Esophagus muscularis mucosa (tissue), 4 donors: ENCODE results near the gene HNRNPU. TPM values are rescaled to one million over a fixed set of nuclear protein-coding genes. Genes with fewer than 3 reads are reported as not detected.

Experiments
- DNase-seq: peaks from one replicate; pipeline ENCODE4 v3.0.0-alpha.2; 2017; ENCODE audit errors: extremely low spot score
- H3K27ac ChIP-seq, 4 donors: fragments of 200-600 bp; sonication (generic); replicated peaks in 1 of 4; 1 replicate in 3 of 4; 2 replicates in 1 of 4; pipeline ENCODE4 v1.5.1; 2016 to 2019; ENCODE audit warnings: mild to moderate bottlenecking in 1 of 4
- H3K27me3 ChIP-seq, 4 donors: fragments of 200-600 bp; sonication (generic); one replicate each; pipeline versions ENCODE4 v1.5.1 to v1.6.0; 2016 to 2019
- H3K36me3 ChIP-seq, 4 donors: fragments of 200-600 bp; sonication (generic); one replicate each; pipeline ENCODE4 v1.5.1; 2016 to 2019
- H3K4me1 ChIP-seq, 4 donors: fragments of 200-600 bp; sonication (generic); one replicate each; pipeline ENCODE4 v1.5.1; 2016 to 2019
- H3K4me3 ChIP-seq, 4 donors: fragments of 200-600 bp; sonication (generic); 1 replicate in 2 of 4; 2 replicates in 2 of 4; pipeline ENCODE4 v1.5.1; 2016 to 2019; ENCODE audit warnings: mild to moderate bottlenecking in 4 of 4, moderate library complexity in 1 of 4
- H3K9me3 ChIP-seq, 4 donors: fragments of 200-600 bp; sonication (generic); 1 replicate in 3 of 4; 2 replicates in 1 of 4; pipeline ENCODE4 v1.5.1; 2016 to 2019
- EP300 ChIP-seq: sonication (generic); formaldehyde crosslinking; IDR thresholded peaks from one replicate; pipeline ENCODE4 v1.6.1; 2017; ENCODE audit warnings: antibody characterized with exemption
- POLR2A ChIP-seq: fragments of 450-650 bp; IDR thresholded peaks from one replicate; pipeline ENCODE4 v1.6.1; 2017; ENCODE audit warnings: antibody characterized with exemption, moderate library complexity, mild to moderate bottlenecking, low read depth
- POLR2AphosphoS5 ChIP-seq, 2 donors: sonication (generic); formaldehyde crosslinking; IDR thresholded peaks; one replicate each; pipeline ENCODE4 v1.6.1; 2017; ENCODE audit warnings: antibody characterized with exemption in 2 of 2
- WGBS: methylation state at CpG from one replicate; pipeline ENCODE4 v1.1.5; 2018; 5-methylcytosine and 5-hydroxymethylcytosine counted together
- intact Hi-C: fragments of 100-400 bp; cut with DNase I; formaldehyde crosslinking; loops from one replicate; pipeline ENCODE4 v1.15.1; 2023
- total RNA-seq, 4 donors: library from RNA; depleted of rRNA; stranded (reverse); fragments of >200 nt; gene quantifications; one replicate each; pipeline versions ENCODE4 v1.1.0 to v1.2.1, GENCODE V29; 2016
- TF ChIP-seq, protein P1 (sequence below), 3 experiments: fragments of 200-600 bp in 2 of 3; fragments of 450-650 bp in 1 of 3; sonication (generic) in 2 of 3; IDR thresholded peaks; one replicate each; pipeline ENCODE4 v1.5.1; 2017 to 2019; ENCODE audit warnings: antibody characterized with exemption in 3 of 3, mild to moderate bottlenecking in 2 of 3, moderate library complexity in 1 of 3

The HNRNPU gene
- total RNA-seq, 4 donors from 2014 or later: 255 to 306 (median 279) TPM

GRCh38 chr1:244852694-244853093, 11.6 kb downstream of the HNRNPU start:
- intact Hi-C loops: no loop called here
- Histone ChIP-seq H3K27ac (no peak overlapping the region), H3K9me3 (no peaks in the 10 kb centered on the region), H3K4me3 (no peak overlapping the region), H3K27me3 (no peaks in the 10 kb centered on the region), H3K36me3 (peaks cover 38 to 94% (median 66%) of the 10 kb centered on the region in 4 donors), H3K4me1 (peaks cover 18 to 70% (median 65%) of the 10 kb centered on the region in 4 donors)
- no peak for DNase-seq
- no peak for TF ChIP-seq POLR2AphosphoS5 (IDR thresholded peaks at IDR 0.05)
- no peak for TF ChIP-seq EP300
- no peak for TF ChIP-seq POLR2A
- TF ChIP-seq, protein P1, sequence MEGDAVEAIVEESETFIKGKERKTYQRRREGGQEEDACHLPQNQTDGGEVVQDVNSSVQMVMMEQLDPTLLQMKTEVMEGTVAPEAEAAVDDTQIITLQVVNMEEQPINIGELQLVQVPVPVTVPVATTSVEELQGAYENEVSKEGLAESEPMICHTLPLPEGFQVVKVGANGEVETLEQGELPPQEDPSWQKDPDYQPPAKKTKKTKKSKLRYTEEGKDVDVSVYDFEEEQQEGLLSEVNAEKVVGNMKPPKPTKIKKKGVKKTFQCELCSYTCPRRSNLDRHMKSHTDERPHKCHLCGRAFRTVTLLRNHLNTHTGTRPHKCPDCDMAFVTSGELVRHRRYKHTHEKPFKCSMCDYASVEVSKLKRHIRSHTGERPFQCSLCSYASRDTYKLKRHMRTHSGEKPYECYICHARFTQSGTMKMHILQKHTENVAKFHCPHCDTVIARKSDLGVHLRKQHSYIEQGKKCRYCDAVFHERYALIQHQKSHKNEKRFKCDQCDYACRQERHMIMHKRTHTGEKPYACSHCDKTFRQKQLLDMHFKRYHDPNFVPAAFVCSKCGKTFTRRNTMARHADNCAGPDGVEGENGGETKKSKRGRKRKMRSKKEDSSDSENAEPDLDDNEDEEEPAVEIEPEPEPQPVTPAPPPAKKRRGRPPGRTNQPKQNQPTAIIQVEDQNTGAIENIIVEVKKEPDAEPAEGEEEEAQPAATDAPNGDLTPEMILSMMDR (IDR thresholded peaks at IDR 0.05): no peak
- 89% methylated on average over 1 of the region's 1 CpG for WGBS

GRCh38 chr1:244851546-244852231, 12.7 kb downstream of the HNRNPU start:
- TF ChIP-seq POLR2AphosphoS5 (IDR thresholded peaks at IDR 0.05) (peak in 1 of 2 donors; percentile 8), EP300 (no peak)
- Histone ChIP-seq H3K27ac (peak overlapping the region in 2 of 4 donors; percentile 9), H3K9me3 (no peaks in the 10 kb centered on the region), H3K36me3 (peaks cover 29 to 94% (median 63%) of the 10 kb centered on the region in 4 donors), H3K4me3 (no peak overlapping the region), H3K27me3 (no peaks in the 10 kb centered on the region), H3K4me1 (peaks cover 13 to 60% (median 55%) of the 10 kb centered on the region in 4 donors)
- intact Hi-C loops: no loop called here
- DNase-seq: no peak
- 87% methylated on average over 4 of the region's 4 CpGs for WGBS

- DNase-seq: no peak
- H3K36me3 ChIP-seq: peaks cover 30 to 94% (median 63%) of the 10 kb centered on the region in 4 donors
Observed at GRCh38 chr1:244850896-244851295, 13.4 kb downstream of the HNRNPU start.

GRCh38 chr1:244850099-244850852, 14.1 kb downstream of the HNRNPU start:
- H3K9me3 ChIP-seq: no peaks in the 10 kb centered on the region
- peaks cover 4 to 47% (median 41%) of the 10 kb centered on the region in 4 donors for H3K4me1 ChIP-seq
- no peak for DNase-seq
- intact Hi-C loops: no loop called here
- no peaks in the 10 kb centered on the region for H3K27me3 ChIP-seq
- H3K36me3 ChIP-seq: peaks cover 30 to 94% (median 63%) of the 10 kb centered on the region in 4 donors
- TF ChIP-seq POLR2AphosphoS5 (IDR thresholded peaks at IDR 0.05) (no peak), POLR2A (no peak), EP300 (no peak)
- TF ChIP-seq, protein P1 (IDR thresholded peaks at IDR 0.05): no peak
- no peak overlapping the region for H3K4me3 ChIP-seq
- WGBS: 88% methylated on average over 3 of the region's 3 CpGs
- H3K27ac ChIP-seq: peak overlapping the region in 1 of 4 donors; percentile 7

More at GRCh38 chr1:244850896-244851295, 13.4 kb downstream of the HNRNPU start:
- 100% methylated on average over 2 of the region's 2 CpGs for WGBS
- Histone ChIP-seq H3K4me3 (no peak overlapping the region), H3K27me3 (no peaks in the 10 kb centered on the region), H3K27ac (no peak overlapping the region), H3K9me3 (no peaks in the 10 kb centered on the region), H3K4me1 (peaks cover 9 to 54% (median 47%) of the 10 kb centered on the region in 4 donors)
- TF ChIP-seq POLR2AphosphoS5 (IDR thresholded peaks at IDR 0.05) (no peak), POLR2A (no peak), EP300 (no peak)
- TF ChIP-seq, protein P1 (IDR thresholded peaks at IDR 0.05): no peak
- intact Hi-C loops: no loop called here
